OCI-LY3 (cell line): ENCODE data around the gene KCNA10.

Experiments used
- H2AFZ ChIP-seq: fragments of 200-600, 300-600 bp; shearing (Covaris generic); 2 replicates; pipeline ENCODE4 v1.6.0; 2014; ENCODE audit warnings: antibody characterized with exemption, low read depth, low read length
- H3K27ac ChIP-seq: fragments of 200-600, 300-600 bp; sonication (generic); 2 replicates; pipeline ENCODE4 v1.5.1; 2014; ENCODE audit warnings: mild to moderate bottlenecking, low read length, moderate library complexity, mixed read lengths
- H3K27me3 ChIP-seq: fragments of 200-600, 300-600 bp; sonication (generic); 2 replicates; pipeline ENCODE4 v1.6.1; 2014; ENCODE audit warnings: low read depth, low read length, mixed read lengths
- H3K36me3 ChIP-seq: fragments of 200-600, 300-600 bp; sonication (generic); replicated peaks from 2 replicates; pipeline ENCODE3; 2014; ENCODE audit warnings: low read depth, low read length, mixed read lengths
- H3K4me1 ChIP-seq: fragments of 300-600, 200-600 bp; sonication (generic); 2 replicates; pipeline ENCODE4 v1.6.1; 2014; ENCODE audit warnings: low read length, mixed read lengths
- H3K4me2 ChIP-seq: fragments of 200-600, 300-600 bp; sonication (generic); 2 replicates; pipeline ENCODE4 v1.6.1; 2014; ENCODE audit warnings: low read length, mixed read lengths
- H3K4me3 ChIP-seq: fragments of 300-600, 200-600 bp; sonication (generic); 2 replicates; pipeline ENCODE4 v1.5.1; 2014; ENCODE audit warnings: antibody characterized with exemption, mild to moderate bottlenecking, low read length, moderate library complexity
- H3K79me2 ChIP-seq: fragments of 300-600, 200-600 bp; shearing (Covaris generic); 2 replicates; pipeline ENCODE4 v1.6.1; 2014; ENCODE audit warnings: mild to moderate bottlenecking, low read length, mixed read lengths
- H3K9ac ChIP-seq: fragments of 300-600, 200-600 bp; shearing (Covaris generic); 2 replicates; pipeline ENCODE4 v1.6.0; 2014; ENCODE audit warnings: mild to moderate bottlenecking, low read length, moderate library complexity
- H3K9me3 ChIP-seq: fragments of 200-600, 300-600 bp; shearing (Covaris generic); 2 replicates; pipeline ENCODE4 v1.6.1; 2014; ENCODE audit warnings: low read length, mixed read lengths; ENCODE audit not compliant: insufficient read depth
- H4K20me1 ChIP-seq: fragments of 200-600, 300-600 bp; sonication (generic); 2 replicates; pipeline ENCODE4 v1.6.1; 2016; ENCODE audit warnings: low read length, mixed read lengths; ENCODE audit not compliant: insufficient read depth
- CTCF ChIP-seq: fragments of 200-600, 300-600 bp; sonication (generic); IDR thresholded peaks from 2 replicates; pipeline ENCODE4 v1.5.1; 2014; ENCODE audit warnings: antibody characterized with exemption, low read length, low read depth
- EZH2phosphoT487 ChIP-seq: fragments of 200-600 bp; shearing (Covaris generic); IDR thresholded peaks from 2 replicates; pipeline ENCODE4 v1.6.1; 2018; ENCODE audit warnings: antibody characterized with exemption, mixed run types, low read depth

KCNA10 gene

DNA sequence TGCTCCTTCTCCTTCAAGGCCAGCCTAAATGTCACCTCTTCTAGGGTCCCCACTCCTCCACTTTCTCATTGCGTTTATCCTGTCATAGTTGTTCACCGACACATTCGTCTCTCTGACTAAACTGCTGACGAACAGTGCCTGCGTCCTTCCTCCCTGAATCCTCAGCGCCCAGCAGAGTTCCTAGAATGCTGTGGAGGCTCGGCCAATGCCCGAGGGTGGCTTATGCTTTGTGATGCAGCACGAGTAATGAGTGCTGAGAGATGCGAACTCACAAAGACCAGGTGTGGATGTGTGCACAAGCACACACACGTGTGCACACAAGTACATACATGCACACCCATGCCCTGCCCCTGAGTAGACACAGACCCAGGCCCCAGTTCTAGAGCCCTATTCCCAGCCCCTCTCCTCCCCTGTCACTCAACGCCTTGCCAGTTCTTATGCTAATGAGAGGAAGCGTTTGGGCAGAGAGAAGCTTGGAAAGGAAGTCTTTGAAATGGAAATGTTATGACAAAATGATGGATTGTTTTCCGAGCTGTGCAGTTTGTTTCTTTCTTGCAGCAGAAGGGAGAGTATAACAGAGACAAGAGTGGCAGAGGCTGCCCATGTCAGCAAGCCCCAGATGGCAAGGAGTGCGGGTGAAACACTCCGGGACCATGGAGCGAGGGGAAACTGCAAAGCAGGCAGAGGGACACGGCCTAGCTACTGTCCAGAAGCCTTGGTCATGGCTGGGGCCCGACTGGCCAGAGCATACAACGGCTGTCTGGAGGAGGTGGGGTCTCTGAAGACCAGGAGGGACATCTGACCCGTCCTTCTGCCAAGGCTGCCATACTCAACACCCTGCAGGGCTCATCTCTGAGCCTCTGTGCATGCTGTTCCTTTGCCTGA, 24.2 kb downstream of the KCNA10 start:
- H2AFZ ChIP-seq = no peak overlapping the region
- H4K20me1 ChIP-seq = no peaks in the 10 kb centered on the region
- no peaks in the 10 kb centered on the region for H3K79me2 ChIP-seq
- no peaks in the 10 kb centered on the region for H3K9me3 ChIP-seq
- H3K4me1 ChIP-seq = no peaks in the 10 kb centered on the region
- H3K36me3 ChIP-seq = no peaks in the 10 kb centered on the region
- H3K4me2 ChIP-seq = no peak overlapping the region
- no peak overlapping the region for H3K27ac ChIP-seq
- H3K4me3 ChIP-seq = no peak overlapping the region
- H3K9ac ChIP-seq = no peak overlapping the region
- no peaks in the 10 kb centered on the region for H3K27me3 ChIP-seq
- no peak for TF ChIP-seq CTCF
- TF ChIP-seq EZH2phosphoT487 = no peak

DNA sequence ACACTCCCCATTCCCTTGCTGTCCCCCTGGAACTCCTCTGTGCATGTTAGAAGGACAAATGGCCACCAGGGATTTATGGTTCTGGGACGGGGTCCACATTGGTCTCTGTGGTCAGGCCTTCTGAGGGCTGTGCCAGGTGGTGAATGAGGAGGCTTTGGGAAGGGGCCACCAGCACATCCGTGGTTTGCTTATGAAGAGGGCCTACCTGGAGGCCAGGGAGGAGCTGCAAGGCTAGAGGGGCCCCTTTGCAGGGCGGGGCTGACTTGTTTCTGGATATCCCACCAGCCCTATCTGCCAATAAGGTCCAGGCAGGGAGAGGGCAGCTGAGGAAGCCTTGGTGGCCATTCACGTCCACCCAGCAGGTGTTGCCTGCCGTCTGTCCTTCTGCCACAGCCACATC, 24.9 kb downstream of the KCNA10 start:
- Histone ChIP-seq H4K20me1 (no peaks in the 10 kb centered on the region), H3K27ac (no peak overlapping the region), H3K4me3 (no peak overlapping the region), H3K36me3 (no peaks in the 10 kb centered on the region), H3K9ac (no peak overlapping the region), H3K4me2 (no peak overlapping the region), H3K27me3 (no peaks in the 10 kb centered on the region), H2AFZ (no peak overlapping the region), H3K9me3 (no peaks in the 10 kb centered on the region), H3K79me2 (no peaks in the 10 kb centered on the region), H3K4me1 (no peaks in the 10 kb centered on the region)
- TF ChIP-seq EZH2phosphoT487 = no peak

DNA sequence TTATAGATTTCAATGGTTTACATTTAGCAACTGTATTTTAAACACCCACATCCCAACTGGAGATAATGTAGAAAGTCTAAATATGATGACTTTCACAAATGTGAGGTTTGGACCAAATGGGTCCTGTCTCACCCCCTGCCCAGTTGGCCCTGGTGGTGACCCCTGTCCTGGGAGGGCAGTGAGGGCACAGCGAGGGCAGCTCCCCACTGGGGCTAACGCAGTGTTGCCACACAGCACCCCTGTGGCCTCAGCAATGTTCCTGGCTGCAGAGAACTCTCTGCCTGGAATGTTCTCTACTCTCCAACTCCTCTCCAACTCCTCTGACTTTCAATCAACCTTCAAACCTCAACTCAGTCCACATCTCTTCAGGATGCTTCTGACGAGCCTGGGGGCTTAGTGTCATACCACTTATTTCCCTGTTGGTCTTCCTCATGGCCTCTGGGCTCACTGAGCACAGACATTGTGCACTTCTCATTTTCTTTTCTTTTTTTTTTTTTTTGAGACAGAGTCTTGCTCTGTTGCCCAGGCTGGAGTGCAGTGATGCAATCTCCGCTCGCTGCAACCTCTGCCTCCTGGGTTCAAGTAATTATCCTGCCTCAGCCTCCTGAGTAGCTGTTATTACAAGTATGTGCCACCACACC, 25.8 kb downstream of the KCNA10 start:
- no peak for TF ChIP-seq EZH2phosphoT487
- TF ChIP-seq CTCF = no peak
- Histone ChIP-seq H3K79me2 (no peaks in the 10 kb centered on the region), H3K4me1 (no peaks in the 10 kb centered on the region), H3K36me3 (no peaks in the 10 kb centered on the region), H3K27me3 (no peaks in the 10 kb centered on the region), H4K20me1 (no peaks in the 10 kb centered on the region), H3K4me2 (no peak overlapping the region), H3K9me3 (no peaks in the 10 kb centered on the region), H3K27ac (no peak overlapping the region), H3K4me3 (no peak overlapping the region), H2AFZ (no peak overlapping the region), H3K9ac (no peak overlapping the region)

DNA sequence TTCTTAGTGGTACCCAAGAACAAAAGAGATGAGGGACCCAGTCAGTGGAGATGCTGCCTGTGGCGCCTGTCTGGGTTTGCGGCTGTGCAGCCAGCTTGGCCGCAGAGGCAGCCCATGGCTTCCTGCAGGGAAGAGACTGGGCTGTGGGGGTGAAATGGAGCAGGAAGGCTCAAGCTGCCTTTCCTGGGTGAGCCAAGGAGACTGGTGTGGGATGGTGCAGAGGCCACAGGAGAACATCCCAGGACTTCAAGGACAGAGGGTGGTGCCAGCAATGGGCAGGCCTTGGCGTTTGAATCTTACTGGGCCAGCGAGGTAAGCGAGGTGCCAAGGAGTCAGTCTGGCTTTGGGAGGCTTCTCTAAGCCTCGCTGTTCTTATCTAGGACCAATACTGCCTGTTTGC, 26.4 kb downstream of the KCNA10 start:
- no peak for TF ChIP-seq CTCF
- no peak for TF ChIP-seq EZH2phosphoT487
- H3K4me1 ChIP-seq = no peaks in the 10 kb centered on the region
- H3K27ac ChIP-seq = no peak overlapping the region
- H3K9me3 ChIP-seq = no peaks in the 10 kb centered on the region
- no peaks in the 10 kb centered on the region for H3K79me2 ChIP-seq
- H3K36me3 ChIP-seq = no peaks in the 10 kb centered on the region
- no peaks in the 10 kb centered on the region for H3K27me3 ChIP-seq
- H3K4me2 ChIP-seq = no peak overlapping the region
- no peak overlapping the region for H2AFZ ChIP-seq
- no peak overlapping the region for H3K4me3 ChIP-seq
- H3K9ac ChIP-seq = no peak overlapping the region
- no peaks in the 10 kb centered on the region for H4K20me1 ChIP-seq
